Panc1 (cell line): ENCODE data around the gene OR5A1.

Experiments used
- POLR2AphosphoS5 ChIP-seq: IDR thresholded peaks from 2 replicates; pipeline ENCODE4 v1.6.1; 2012; ENCODE audit warnings: mild to moderate bottlenecking, low read depth, low read length, moderate library complexity
- SIN3A ChIP-seq: IDR thresholded peaks from 2 replicates; pipeline ENCODE4 v1.6.1; 2012; ENCODE audit warnings: low read depth, mild to moderate bottlenecking, low read length, moderate library complexity, borderline replicate concordance; ENCODE audit not compliant: insufficient read depth
- TF ChIP-seq, protein P1 (sequence below): fragments of 450-650 bp; IDR thresholded peaks from 2 replicates; pipeline ENCODE4 v1.5.1; 2017; ENCODE audit warnings: mild to moderate bottlenecking
- TF ChIP-seq, protein P2 (sequence below), 2 experiments: IDR thresholded peaks; 2 replicates each; pipeline ENCODE4 v1.6.1; 2011 to 2012; ENCODE audit warnings: low read depth in 2 of 2, control low read depth in 1 of 2, low read length in 1 of 2, mild to moderate bottlenecking in 1 of 2, moderate library complexity in 1 of 2; ENCODE audit not compliant: insufficient read depth in 1 of 2

DNA sequence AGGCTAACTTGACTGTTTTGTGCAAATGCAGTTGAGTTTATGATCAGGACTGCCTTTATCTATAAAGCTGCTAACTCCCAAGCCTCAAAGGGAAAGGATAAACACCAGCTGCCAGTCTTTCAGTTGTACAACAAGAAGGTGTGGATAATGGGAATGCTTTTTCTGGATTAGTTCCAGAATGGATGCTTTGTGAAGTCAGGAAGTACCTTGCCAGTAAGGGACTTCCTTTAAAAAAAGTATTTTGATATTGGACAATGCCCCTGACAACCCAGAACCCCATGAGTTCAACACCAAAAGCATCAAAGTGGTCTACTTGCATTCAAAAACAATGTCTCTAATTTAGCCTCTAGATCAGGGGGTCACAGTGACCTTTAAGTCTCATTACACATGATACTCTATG lies 42.1 kb upstream of the OR5A1 start:
- TF ChIP-seq, protein P1, sequence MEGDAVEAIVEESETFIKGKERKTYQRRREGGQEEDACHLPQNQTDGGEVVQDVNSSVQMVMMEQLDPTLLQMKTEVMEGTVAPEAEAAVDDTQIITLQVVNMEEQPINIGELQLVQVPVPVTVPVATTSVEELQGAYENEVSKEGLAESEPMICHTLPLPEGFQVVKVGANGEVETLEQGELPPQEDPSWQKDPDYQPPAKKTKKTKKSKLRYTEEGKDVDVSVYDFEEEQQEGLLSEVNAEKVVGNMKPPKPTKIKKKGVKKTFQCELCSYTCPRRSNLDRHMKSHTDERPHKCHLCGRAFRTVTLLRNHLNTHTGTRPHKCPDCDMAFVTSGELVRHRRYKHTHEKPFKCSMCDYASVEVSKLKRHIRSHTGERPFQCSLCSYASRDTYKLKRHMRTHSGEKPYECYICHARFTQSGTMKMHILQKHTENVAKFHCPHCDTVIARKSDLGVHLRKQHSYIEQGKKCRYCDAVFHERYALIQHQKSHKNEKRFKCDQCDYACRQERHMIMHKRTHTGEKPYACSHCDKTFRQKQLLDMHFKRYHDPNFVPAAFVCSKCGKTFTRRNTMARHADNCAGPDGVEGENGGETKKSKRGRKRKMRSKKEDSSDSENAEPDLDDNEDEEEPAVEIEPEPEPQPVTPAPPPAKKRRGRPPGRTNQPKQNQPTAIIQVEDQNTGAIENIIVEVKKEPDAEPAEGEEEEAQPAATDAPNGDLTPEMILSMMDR = no peak
- no peak for TF ChIP-seq POLR2AphosphoS5
- TF ChIP-seq, protein P2, sequence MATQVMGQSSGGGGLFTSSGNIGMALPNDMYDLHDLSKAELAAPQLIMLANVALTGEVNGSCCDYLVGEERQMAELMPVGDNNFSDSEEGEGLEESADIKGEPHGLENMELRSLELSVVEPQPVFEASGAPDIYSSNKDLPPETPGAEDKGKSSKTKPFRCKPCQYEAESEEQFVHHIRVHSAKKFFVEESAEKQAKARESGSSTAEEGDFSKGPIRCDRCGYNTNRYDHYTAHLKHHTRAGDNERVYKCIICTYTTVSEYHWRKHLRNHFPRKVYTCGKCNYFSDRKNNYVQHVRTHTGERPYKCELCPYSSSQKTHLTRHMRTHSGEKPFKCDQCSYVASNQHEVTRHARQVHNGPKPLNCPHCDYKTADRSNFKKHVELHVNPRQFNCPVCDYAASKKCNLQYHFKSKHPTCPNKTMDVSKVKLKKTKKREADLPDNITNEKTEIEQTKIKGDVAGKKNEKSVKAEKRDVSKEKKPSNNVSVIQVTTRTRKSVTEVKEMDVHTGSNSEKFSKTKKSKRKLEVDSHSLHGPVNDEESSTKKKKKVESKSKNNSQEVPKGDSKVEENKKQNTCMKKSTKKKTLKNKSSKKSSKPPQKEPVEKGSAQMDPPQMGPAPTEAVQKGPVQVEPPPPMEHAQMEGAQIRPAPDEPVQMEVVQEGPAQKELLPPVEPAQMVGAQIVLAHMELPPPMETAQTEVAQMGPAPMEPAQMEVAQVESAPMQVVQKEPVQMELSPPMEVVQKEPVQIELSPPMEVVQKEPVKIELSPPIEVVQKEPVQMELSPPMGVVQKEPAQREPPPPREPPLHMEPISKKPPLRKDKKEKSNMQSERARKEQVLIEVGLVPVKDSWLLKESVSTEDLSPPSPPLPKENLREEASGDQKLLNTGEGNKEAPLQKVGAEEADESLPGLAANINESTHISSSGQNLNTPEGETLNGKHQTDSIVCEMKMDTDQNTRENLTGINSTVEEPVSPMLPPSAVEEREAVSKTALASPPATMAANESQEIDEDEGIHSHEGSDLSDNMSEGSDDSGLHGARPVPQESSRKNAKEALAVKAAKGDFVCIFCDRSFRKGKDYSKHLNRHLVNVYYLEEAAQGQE (IDR thresholded peaks at IDR 0.05; ENCODE audit: insufficient read depth in 1 of 2, low read depth in 2 of 2, low read length in 1 of 2) = no peak
- no peak for TF ChIP-seq SIN3A
